Measurements from ENCODE around the gene CD2AP.
A peak's percentile ranks its signal among the peaks of the same experiment; 100 is the strongest.
"Not testable (repeated sequence)": the region's sequence is repeated elsewhere in the genome, so short reads cannot be mapped to it uniquely, and the experiment has no call there.

The CD2AP gene

DNA sequence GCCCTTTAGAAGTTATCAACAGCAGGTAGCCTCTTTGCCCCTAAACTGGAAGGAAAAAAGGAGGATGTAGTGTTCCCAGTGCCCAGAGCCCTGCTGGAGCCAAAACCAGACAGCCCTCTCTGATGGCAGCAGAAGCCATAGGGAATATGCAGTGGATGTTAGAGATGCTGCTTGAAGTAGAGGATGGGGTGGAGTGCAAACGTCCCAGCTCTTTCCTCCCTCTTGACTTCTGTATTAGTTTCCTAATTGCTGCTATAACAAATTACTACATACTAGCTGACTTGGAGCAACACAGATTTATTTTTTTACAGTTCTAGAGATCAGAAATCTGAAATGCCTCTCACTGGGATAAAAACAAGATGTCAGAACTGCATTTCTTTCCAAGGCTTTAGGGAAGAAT lies 12.5 kb upstream of the CD2AP start:
- no peak for DNase-seq

DNA sequence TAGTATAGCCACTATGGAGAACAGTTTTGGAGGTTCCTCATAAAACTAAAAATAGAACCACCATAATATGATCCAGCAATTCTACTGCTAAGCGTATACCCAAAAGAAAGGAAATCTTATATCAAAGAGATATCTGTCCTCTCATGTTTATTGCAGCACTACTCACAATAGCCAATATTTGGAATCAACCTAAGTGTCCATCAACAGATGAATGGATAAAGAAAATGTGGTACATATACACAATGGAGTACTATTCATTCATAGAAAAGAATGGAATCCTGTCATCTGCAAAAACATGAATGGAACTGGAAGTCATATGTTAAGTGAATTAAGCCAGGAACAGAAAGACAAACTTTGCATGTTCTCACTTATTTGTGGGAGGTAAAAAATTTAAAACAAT lies 5.7 kb upstream of the CD2AP start:
- no peak for DNase-seq

DNA sequence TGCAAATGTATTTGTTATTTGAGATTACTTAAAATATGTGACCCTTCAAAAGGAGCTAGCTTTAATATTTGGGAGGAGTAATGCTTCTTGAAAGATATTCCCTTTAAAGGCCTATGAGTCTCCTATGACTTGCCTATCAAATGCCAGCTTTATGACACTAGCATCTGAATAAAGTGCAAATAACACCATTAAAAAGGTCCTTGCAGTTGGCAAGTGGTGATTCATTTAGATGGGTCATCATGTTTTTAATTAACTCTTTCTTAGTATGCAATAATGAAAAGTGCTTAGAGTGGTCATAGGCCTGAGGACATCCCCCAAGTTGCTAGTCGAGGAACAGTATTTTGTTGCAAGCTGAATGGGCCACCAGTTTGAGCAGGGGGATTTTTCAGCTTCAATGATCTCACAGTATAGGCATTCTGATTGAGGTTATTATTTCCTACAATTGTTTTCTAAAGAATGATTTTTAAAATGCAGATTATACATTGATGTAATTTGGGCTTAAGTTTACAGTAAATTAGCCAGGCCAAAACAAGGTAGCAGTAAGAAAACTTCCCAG lies 3.7 kb upstream of the CD2AP start:
- no peak for DNase-seq

DNA sequence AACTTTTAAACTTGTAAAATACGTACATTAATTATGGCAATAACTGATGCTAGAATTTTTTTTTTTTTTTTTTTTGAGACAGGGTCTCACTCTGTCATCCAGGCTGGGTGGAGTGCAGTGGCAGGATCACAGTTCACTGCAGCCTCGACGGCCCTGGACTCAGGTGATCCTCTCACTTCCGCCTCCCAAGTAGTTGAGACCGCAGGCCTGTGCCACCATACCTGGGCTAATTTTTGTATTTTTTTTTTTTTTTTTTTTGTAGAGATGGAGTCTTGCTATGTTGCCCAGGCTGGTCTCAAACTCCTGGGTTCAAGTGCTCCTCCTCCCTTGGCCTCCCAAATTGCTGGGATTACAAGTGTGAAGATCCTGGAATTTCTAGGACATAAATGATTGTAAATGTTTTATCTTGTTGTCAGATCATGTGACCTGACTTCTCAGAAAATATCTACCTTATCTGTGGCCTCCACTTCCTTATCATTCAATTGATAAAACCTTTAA lies 2.2 kb upstream of the CD2AP start:
- no peak for DNase-seq

DNA sequence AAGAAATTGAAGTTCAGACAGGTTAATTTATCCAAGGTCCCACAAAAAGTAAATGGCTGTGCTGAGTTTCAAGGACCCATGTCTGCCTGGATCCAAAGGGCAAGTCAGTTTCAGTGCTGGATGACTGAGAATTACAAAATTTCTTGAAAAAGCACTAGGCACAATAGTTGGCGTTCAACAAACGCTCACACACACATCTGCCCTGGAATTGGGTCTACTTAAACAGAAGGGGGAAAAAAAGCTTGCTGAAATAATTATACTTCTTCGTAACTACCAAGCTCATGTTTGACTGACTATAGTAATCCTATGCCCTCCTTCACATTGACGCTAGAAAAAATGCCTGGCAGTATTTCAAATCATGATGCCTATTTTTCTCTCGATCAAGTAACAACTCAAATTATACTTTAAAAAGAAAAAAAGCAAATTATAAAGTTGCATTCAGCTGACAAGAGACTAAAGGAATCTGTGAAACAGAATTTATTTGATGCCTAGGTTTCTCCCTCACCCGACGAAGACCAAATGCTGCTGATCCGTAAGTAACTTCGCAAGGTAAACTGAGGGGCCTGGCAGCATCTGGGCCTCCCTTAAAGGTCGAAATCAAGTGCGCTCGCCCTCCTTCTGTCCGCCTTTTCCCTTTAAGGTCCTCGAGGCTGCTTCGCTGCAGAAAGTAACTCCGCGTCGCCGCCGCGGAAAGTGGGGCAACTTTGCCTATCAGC lies 650 bp upstream of the CD2AP start:
- DNase-seq = peak; percentile 58

DNA sequence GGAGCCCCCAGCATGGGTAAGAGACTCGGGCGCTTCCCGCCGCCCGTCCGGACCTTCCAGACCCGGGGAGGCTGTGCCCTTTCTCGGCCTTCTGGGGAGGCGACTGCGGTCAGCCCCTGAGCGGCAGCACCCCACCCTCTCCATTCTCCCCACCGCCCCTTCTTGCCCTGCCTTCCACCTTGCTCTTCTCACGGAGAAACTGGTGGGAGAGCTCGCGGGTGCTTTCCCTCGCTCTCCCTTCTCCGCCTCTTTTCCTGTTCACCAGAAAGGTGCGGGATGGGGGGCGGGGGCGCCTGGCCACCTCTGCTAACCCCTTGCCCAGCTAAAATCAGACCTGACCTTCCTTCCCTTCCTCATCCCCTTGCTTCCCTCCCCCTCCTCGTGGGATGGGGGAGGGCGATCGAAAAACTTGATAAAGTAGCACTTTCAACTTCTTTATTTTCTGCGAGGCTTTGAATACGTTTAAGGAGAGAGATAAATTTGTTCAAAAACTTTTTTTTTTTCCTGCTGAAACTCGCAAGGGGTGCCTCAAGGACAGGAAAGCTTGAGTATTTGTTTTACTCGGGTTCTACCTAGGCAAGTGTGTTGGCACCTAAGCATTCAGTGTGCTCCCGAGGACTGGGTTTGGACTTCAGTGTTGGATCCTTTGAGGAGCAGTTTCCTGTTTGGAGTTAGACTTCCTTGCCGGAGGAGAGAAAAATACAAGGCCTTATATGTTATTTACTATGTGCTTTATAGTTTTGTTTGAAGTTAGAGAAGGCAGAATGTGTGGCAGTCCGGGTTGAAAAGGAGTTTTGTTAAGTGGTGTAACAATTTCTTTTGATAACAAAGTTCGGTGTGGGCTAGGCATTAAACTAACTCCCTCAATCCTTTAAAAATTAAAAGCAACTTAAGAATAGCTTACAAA lies 897 bp downstream of the CD2AP start:
- DNase-seq = peak; percentile 83

DNA sequence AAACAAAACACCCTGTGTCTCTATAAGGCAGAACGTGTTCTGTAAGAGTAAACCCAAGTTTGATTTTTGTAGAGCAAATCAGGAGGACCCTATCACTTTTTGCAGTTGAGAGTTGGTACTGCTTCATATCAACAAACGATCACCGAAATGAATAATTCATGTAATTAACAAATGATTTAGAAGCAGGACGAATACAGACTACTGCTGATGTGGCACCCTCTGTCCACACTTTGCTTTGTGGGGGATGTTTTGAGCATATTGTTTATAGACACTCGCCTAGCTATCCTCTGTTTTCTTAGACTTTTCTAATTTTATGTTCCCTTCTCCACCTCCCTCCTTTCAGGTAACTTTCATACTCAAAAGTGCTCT lies 1.5 kb downstream of the CD2AP start:
- no peak for DNase-seq

DNA sequence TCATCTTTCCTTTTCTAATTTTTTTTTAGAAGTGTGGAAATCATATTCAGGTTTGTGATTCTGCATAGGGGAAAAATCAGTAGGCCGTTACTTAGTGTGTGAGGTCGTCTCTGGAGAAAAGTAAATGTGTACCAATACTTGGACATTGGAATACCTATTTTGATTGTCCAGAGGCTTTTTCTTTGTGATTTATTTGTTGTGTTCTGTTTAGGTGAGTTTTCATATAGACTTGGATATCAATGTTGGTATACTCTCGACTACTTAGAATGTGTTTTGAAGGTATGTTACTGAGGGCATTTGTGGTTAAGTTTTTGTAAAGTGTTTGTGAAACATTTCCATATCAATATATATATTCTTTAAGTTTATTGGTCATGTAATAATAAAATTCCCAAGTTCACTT lies 2.3 kb downstream of the CD2AP start:
- no peak for DNase-seq

DNA sequence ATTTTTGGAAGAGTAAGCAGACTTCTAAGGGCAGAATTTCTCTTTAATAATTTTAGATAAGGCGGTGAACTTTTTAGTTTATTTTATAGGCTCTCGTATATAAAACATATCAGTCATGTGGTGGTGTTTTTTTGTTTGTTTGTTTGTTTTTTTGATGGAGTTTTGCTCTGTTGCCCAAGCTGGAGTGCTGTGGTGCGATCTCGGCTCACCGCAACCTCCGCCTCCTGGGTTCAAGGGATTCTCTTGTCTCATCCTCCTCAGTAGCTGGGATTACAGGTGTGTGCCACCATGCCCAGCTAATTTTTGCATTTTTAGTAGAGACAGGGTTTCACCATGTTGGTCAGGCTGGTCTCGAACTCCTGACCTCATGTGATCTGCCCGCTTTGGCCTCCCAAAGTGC lies 3.6 kb downstream of the CD2AP start:
- not testable (repeated sequence) for DNase-seq

DNA sequence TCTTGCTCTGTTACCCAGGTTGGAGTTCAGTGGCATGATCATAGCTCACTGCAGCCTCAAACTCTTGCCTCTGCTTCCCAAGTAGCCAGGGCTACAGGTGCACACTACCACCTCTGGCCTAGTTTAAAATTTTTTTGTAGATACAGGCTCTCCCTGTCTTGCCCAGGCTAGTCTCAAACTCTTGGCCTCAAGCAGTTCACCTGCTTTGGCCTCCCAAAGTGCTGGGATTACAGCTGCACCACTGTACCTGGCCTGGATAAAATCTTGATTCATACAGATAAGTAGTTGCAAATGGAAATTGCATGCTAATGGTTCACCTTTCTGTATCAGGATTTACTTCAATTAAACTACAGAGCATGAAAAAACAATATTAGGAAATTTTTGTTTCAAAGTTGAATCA lies 4.2 kb downstream of the CD2AP start:
- no peak for DNase-seq

DNA sequence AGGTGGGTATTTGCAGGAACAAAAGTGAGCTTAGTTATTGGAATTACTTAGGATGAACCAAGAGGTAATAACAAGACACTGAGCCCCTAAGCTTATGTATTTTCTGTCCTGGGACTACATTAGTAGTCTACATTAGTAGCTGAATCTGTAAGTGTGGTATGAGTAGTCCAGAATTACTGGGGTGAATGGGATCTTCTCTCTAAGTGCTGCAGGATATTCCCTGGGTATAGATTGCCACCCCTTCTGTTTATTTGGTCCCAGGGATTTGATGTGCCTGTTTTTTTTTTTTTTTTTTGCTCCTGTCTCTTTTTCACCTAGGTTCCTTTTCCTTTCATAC lies 5.9 kb downstream of the CD2AP start:
- peak; percentile 15 for DNase-seq

DNA sequence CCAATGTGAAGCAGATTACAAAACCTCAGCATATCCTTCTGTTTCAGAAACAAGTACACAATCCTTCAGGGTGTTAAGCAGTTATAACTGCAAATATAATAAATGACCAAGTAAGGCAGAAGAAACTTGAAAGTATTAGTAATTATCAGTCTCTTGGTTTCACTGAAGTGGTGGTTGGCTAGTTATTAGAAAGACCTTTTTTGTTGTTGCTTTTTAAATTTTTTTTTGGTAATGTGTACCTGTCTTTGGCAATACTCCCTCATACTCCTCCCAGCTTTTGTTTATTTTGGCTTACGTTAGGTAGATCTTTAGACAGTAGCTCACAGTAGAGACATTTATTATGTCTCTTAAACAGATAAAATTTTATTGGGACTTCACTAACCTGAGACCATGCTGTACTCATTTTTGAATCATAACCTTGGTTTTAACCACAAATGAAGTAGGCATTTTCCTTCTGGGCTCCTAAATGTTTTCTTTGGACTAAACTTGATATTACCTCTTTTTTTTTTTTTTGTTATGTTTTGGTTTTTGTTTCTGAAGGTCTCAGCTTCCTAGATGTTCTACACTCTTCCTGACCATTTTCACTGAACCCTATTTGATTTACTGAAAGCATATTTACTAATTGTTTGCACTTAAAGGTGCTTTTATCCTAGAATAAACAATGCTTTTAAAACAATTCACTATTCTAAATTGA lies 6.4 kb downstream of the CD2AP start:
- DNase-seq = no peak

DNA sequence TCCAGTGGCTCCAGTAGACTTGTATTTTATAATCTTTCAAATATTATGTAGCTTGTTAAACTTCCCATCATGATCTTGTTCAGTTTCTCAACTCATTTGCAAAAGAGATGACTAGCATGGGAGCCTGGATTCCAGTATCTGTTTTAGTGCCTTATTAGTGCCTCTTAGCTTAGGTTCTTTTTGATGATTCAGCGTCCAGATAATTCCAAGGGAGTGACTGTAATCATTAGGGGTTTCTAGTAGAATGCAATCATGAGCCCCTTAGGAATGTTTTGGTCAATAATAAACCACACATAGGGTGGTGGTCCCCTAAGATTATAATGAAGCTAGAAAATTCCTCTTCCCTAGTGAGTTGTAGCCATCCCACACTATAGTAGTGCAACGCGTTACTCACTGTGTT lies 7.0 kb downstream of the CD2AP start:
- DNase-seq = peak; percentile 12

DNA sequence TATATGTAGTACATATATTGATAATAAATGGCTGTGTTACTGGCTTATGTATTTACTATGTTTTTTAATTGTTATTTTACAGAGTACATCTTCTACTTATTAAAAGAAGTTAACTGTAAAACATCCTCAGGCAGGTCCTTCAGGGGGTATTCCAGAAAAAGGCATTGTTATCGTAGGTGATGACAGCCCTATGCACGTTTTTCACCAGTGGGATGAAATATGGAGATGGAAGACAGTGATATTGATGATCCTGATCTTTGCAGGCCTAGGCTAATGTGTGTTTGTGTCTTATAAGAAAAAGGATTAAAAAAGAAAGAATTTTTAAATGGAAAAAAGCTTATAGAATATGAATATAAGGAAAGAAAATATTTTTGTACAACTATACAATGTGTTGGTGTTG lies 7.5 kb downstream of the CD2AP start:
- no peak for DNase-seq

DNA sequence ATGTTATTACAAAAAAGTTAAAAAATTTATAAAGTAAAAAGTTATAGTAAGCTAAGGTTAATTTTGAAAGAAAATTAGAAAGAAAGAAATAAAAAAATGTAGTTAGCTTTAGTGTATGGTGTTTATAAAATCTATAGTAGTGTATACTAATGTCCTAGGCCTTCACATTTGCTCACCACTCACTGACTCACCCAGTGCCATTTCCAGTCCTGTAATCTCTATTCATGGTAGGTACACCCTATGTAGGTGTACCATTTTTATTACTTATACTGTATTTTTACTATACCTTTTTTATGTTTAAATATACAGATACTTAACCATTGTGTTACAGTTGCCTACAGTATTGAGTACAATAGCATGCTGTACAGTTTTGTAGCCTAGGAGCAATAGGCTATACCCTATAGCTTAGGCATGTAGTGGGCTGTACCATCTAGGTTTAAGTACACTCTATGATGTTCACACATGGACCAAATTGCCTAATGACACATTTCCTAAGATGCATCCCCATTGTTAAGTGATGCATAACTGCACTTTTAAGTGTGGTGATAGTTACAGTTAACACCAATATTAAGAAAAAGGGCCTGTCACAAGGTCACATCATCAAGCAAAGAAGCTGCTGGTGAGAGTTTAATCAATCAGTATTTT lies 8.0 kb downstream of the CD2AP start:
- no peak for DNase-seq

DNA sequence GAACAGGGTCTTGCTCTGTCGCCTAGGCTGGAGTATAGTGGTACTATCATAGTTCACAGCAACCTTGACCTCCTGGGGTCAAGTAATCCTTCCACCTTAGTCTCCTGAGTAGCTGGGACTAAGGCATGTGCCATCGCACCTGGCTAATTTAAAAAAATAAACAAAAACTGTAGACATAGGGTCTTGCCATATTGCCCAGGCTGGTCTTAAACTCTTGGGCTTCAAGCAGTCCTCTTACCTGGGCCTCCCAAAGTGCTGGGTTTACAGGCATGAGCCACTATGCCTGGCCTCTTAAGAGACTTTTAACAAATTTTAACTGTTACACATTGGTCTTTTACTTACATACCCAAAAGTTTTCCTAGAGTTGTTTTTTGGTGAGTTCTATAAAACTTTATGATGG lies 12.4 kb downstream of the CD2AP start:
- DNase-seq = no peak

DNA sequence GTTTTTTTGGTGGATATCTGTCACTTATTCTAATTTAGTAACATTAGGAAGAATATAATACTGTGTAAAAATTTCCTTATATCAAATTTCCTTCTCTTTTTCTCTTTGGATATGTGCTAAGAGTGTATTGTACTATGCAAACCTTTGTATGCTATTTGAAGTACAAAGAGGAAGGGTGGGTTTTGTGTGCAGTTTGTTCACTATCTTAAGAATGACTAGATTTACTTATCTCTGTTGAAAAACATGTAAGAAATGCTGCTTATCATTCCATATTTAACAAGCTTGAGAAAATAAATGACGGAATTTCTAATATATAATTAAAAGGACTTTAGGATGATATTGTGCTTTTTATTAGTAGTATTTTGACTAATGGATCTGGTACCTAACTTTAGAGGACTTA lies 13.1 kb downstream of the CD2AP start:
- DNase-seq = no peak

DNA sequence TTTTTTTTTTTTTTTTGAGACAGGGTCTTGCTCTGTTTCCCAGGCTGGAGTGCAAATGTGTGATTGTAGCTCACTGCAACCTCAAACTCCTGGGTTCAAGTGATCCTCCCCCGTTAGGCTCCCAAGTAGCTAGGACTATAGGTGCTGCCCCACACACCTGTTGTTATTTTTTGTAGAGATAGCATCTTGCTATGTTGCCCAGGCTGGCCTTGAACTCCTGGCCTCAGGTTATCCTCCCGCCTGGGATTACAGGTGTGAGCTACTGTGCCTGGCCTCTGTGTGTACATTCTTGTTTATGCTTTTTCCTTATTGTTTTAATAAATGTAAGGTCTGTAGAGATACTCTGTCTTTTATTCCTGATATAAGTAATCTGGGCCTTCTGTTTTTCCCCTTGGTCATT lies 14.8 kb downstream of the CD2AP start:
- DNase-seq = no peak

DNA sequence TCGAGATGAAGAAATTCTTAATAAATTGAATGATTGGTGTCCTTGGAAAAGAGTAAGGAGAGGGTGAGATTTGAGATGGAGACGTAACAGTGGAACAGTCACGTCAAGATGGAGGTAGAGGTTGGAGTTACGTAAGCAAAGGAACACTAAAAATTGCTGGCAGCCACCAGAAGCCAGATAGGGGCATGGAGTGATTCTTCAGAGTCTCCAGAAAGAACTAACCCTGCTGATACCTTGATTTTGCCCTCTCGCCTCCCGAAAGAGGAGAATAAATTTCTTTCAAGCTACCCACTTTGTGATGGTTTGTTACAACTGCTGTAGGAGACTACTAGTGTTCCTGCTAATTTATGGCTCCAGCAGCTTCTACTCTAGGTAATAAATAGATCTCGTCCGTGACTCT lies 17.6 kb downstream of the CD2AP start:
- DNase-seq = no peak

DNA sequence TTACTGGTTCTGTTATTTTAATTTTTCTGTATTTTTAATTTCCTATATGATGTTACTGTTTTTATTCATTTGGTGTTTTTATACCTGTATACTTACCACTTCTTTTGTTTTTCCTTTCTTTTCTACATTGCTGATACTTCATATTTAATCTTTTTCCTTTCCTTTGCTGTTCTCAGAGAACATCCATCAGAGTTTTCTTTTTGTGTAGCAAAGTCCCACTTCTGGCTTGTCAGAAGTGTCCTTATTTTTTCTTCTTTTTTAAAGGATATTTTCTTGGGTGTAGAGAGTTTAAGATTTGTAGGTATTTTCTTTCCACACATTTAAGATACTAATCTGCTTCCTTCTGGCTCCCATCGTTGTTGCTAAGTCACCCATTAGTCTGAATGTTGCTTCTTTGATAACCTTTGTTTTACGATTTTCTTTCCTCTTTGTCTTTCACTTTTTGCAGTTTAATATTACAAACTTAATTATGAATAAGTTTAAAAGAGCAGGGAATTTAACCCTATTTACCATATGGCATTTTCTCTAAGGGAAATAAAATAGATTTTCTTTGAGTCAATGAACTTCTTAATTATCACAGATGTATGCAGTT lies 18.5 kb downstream of the CD2AP start:
- no peak for DNase-seq

DNA sequence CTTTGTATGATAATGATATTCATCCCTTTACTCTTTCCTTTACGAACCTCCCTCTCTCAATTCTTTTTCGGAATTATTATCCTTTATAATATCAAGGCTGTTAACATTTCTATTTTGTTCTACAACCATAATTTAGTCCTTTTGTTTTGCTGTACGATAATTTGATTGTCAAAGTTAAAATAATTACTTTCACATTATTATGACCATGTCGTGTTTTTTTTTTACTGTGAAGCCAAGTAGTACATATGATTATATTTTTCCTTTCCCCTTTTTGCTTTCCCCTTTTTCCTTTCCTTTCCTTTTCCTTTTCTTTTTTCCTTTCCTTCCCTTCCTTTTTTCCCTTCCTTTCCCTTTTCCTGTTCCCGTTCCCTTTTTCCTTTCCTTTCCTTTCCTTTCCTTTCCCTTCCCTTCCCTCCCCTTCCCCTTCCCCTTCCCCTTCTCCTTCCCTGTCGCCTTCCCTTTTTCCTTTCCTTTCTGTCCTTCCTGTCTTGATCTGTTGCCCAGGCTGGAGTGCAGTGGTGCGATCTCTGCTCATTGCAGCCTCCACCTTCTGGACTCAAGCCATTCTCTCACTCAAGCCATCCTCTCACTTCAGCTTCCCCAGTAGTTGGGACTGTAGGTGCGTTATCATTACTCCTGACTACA lies 19.5 kb downstream of the CD2AP start:
- DNase-seq = no peak

DNA sequence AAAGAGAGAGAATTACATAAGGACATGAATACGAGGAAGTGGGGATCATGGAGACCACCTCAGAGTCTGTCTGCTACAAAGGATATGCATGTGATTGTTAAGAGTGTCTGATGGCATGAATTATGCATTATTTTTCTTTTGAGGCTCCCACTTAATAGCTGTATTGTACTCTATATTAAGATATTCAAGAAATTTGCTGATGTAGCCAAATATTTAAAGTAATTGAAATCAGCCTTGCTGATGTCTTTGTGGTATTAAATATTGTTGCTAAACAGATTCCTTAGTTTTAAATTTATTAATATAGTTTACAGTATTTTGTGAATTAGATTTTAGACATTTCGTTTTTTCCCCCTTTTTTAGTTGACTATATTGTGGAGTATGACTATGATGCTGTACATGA lies 25.3 kb downstream of the CD2AP start:
- DNase-seq = no peak

Measured in DMS53 (cell line).